ENCODE data around the gene OSGEP. TPM values are rescaled to one million over a fixed set of nuclear protein-coding genes. Genes with fewer than 3 reads are reported as not detected.

The OSGEP gene
- total RNA-seq, 1 experiment from 2014 or later = 26.6 TPM

DNA sequence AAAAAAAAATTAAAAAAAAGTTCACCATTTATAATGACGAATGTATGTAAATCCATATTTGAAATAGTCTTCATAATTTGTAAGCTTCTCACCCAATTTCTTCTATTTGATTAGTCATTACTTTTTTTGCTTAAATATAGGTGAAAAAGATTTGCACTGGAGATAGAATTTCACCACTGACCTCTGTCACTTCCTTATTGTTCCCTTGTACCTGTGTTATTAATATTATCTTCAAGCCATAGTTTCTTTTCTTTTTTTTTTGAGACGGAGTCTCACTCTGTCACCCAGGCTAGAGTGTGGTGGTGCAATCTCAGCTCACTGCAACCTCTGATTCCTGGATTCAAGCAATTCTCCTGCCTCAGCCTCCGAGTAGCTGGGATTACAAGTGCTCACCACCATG, 57.1 kb downstream of the OSGEP start:
- no peaks in the 10 kb centered on the region for H3K4me1 ChIP-seq (ENCODE audit: control insufficient read depth, insufficient read depth, low read length)
- no peaks in the 10 kb centered on the region for H3K9me3 ChIP-seq (ENCODE audit: control insufficient read depth, insufficient read depth, low read depth, low read length)
- ATAC-seq = no peak
- in situ Hi-C loops (cut with HindIII; ENCODE audit: low pct_unique_long_range_greater_than_20kb, low sequenced_read_pairs) (no loop called here), intact Hi-C loops (cut with micrococcal nuclease; ENCODE audit: unreplicated experiment) (no loop called here)
- H3K36me3 ChIP-seq (ENCODE audit: control insufficient read depth, insufficient read depth, low read length) = peaks cover 3% of the 10 kb centered on the region; the same call in 1 of the 2 replicates
- no peak overlapping the region for H3K27ac ChIP-seq (ENCODE audit: low read length)
- CTCF ChIA-PET = no interaction called here
- no peaks in the 10 kb centered on the region for H3K27me3 ChIP-seq (ENCODE audit: control insufficient read depth, insufficient read depth, low read length)
- no peak overlapping the region for H3K4me3 ChIP-seq (ENCODE audit: low read depth in 2 of 2, low read length in 2 of 2)
- DNase-seq (ENCODE audit: low read depth, low spot score) = no peak
- TF ChIP-seq TCF7L2 (IDR thresholded peaks at IDR 0.05; ENCODE audit: low read depth, low read length) (no peak), POLR2AphosphoS5 (IDR thresholded peaks at IDR 0.05; ENCODE audit: low read depth, low read length) (no peak), SIN3A (IDR thresholded peaks at IDR 0.05; ENCODE audit: borderline replicate concordance, insufficient read depth, low read depth, low read length) (no peak)
- TF ChIP-seq, protein P1, sequence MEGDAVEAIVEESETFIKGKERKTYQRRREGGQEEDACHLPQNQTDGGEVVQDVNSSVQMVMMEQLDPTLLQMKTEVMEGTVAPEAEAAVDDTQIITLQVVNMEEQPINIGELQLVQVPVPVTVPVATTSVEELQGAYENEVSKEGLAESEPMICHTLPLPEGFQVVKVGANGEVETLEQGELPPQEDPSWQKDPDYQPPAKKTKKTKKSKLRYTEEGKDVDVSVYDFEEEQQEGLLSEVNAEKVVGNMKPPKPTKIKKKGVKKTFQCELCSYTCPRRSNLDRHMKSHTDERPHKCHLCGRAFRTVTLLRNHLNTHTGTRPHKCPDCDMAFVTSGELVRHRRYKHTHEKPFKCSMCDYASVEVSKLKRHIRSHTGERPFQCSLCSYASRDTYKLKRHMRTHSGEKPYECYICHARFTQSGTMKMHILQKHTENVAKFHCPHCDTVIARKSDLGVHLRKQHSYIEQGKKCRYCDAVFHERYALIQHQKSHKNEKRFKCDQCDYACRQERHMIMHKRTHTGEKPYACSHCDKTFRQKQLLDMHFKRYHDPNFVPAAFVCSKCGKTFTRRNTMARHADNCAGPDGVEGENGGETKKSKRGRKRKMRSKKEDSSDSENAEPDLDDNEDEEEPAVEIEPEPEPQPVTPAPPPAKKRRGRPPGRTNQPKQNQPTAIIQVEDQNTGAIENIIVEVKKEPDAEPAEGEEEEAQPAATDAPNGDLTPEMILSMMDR (IDR thresholded peaks at IDR 0.05) = no peak
- TF ChIP-seq, protein P2, sequence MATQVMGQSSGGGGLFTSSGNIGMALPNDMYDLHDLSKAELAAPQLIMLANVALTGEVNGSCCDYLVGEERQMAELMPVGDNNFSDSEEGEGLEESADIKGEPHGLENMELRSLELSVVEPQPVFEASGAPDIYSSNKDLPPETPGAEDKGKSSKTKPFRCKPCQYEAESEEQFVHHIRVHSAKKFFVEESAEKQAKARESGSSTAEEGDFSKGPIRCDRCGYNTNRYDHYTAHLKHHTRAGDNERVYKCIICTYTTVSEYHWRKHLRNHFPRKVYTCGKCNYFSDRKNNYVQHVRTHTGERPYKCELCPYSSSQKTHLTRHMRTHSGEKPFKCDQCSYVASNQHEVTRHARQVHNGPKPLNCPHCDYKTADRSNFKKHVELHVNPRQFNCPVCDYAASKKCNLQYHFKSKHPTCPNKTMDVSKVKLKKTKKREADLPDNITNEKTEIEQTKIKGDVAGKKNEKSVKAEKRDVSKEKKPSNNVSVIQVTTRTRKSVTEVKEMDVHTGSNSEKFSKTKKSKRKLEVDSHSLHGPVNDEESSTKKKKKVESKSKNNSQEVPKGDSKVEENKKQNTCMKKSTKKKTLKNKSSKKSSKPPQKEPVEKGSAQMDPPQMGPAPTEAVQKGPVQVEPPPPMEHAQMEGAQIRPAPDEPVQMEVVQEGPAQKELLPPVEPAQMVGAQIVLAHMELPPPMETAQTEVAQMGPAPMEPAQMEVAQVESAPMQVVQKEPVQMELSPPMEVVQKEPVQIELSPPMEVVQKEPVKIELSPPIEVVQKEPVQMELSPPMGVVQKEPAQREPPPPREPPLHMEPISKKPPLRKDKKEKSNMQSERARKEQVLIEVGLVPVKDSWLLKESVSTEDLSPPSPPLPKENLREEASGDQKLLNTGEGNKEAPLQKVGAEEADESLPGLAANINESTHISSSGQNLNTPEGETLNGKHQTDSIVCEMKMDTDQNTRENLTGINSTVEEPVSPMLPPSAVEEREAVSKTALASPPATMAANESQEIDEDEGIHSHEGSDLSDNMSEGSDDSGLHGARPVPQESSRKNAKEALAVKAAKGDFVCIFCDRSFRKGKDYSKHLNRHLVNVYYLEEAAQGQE (IDR thresholded peaks at IDR 0.05; ENCODE audit: insufficient read depth in 1 of 2, low read depth in 2 of 2, low read length in 1 of 2) = no peak
- POLR2A ChIA-PET = no interaction called here
- no TSS peak for BruUV-seq (replicated peaks)

Other genes with a start within 250 kb of the OSGEP start
- not detected for gene OR11H6, start 231.1 kb downstream of the OSGEP start, total RNA-seq (2021; ENCODE audit: unreplicated experiment)
- gene OR11H7, start 225.8 kb downstream of the OSGEP start, total RNA-seq (2021; ENCODE audit: unreplicated experiment) = not detected
- not detected for gene OR11H4, start 215.5 kb downstream of the OSGEP start, total RNA-seq (2021; ENCODE audit: unreplicated experiment)
- 10.0 TPM for gene TTC5, start 148.9 kb downstream of the OSGEP start, total RNA-seq (2021; ENCODE audit: unreplicated experiment)
- 20.3 TPM for gene CCNB1IP1, start 121.5 kb downstream of the OSGEP start, total RNA-seq (2021; ENCODE audit: unreplicated experiment)
- 26.6 TPM for gene PARP2, start 111.2 kb downstream of the OSGEP start, total RNA-seq (2021; ENCODE audit: unreplicated experiment)
- 17.1 TPM for gene TEP1, start 41.3 kb downstream of the OSGEP start, total RNA-seq (2021; ENCODE audit: unreplicated experiment)
- not detected for gene KLHL33, start 18.6 kb downstream of the OSGEP start, total RNA-seq (2021; ENCODE audit: unreplicated experiment)
- gene APEX1, start 414 bp upstream of the OSGEP start, total RNA-seq (2021; ENCODE audit: unreplicated experiment) = 163 TPM
- 34.8 TPM for gene PIP4P1, start 6.6 kb upstream of the OSGEP start, total RNA-seq (2021; ENCODE audit: unreplicated experiment)
- gene PNP, start 14.6 kb upstream of the OSGEP start, total RNA-seq (2021; ENCODE audit: unreplicated experiment) = 35.1 TPM
- 0.64 TPM for gene RNASE10, start 50.7 kb upstream of the OSGEP start, total RNA-seq (2021; ENCODE audit: unreplicated experiment)
- not detected for gene RNASE9, start 106.2 kb upstream of the OSGEP start, total RNA-seq (2021; ENCODE audit: unreplicated experiment)
- gene RNASE11, start 133.2 kb upstream of the OSGEP start, total RNA-seq (2021; ENCODE audit: unreplicated experiment) = not detected
- not detected for gene RNASE12, start 136.6 kb upstream of the OSGEP start, total RNA-seq (2021; ENCODE audit: unreplicated experiment)
- not detected for gene OR6S1, start 186.9 kb upstream of the OSGEP start, total RNA-seq (2021; ENCODE audit: unreplicated experiment)
- 3.3 TPM for gene RNASE4, start 229.7 kb upstream of the OSGEP start, total RNA-seq (2021; ENCODE audit: unreplicated experiment)
- gene ANG, start 234.0 kb upstream of the OSGEP start, total RNA-seq (2021; ENCODE audit: unreplicated experiment) = 1.9 TPM

Measured in Panc1 (cell line).